GM12875 (cell line): ENCODE data around the gene MAGEA9B.
"Not testable (repeated sequence)": the region's sequence is repeated elsewhere in the genome, so short reads cannot be mapped to it uniquely, and the experiment has no call there.

Source experiments
- H3K4me3 ChIP-seq: one replicate; pipeline ENCODE4 v1.5.1; 2011; ENCODE audit warnings: low read depth, low read length, control low read depth
- TF ChIP-seq, protein P1 (sequence below): IDR thresholded peaks from 2 replicates; pipeline ENCODE4 v1.5.1; 2011; ENCODE audit warnings: low read depth, mild to moderate bottlenecking, control low read depth, inconsistent platforms, low read length, moderate library complexity, borderline replicate concordance; ENCODE audit not compliant: insufficient read depth

MAGEA9B gene

GRCh38 chrX:149550454-149550853 is 36.8 kb downstream of the MAGEA9B start:
- not testable (repeated sequence) for H3K4me3 ChIP-seq

DNA sequence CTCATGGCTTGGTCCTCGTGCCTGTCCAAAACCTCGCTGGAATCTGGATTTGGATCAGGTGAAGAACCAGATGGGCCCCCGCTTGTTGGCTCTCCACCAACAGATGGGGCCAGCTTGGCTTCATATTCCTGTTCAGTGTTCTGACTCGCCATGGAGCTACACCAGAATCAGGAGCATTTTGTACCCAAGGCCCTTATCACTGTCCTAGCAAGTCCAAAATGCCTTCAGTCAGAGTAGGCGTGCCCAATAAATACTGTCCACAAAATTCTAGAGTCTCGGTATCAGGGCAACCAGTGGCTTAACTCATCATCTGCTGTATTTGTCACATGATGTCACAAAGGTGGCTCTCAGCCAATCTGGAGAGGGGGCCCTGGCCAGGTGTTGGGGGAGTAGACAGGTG is 37.6 kb downstream of the MAGEA9B start, which contains the start of gene HSFX3:
Gene HSFX3 (minus strand): TSS at position 224 of the 400 bp plus-strand sequence. CDS start 72 bp downstream, at position 152.
- H3K4me3 ChIP-seq: not testable (repeated sequence)

DNA sequence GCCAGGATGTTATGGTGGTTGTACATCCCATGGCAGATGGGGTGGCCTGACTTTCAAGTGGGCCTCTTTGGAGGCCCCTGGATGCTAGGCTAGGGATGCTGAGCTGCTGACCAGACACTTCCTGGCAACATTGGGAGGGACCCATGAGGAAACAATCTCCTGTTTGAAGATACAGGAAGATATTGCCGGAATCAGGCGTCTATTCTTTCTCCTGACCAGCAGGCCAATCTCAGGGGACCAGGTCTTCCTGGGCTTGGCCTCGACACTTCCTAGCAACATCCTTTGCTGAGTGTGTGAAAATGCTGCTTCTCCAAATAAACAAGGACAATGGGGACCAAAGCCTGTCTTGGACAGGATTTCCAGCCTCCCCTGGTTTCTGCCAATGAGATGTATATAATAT is 39.5 kb downstream of the MAGEA9B start:
- not testable (repeated sequence) for H3K4me3 ChIP-seq

DNA sequence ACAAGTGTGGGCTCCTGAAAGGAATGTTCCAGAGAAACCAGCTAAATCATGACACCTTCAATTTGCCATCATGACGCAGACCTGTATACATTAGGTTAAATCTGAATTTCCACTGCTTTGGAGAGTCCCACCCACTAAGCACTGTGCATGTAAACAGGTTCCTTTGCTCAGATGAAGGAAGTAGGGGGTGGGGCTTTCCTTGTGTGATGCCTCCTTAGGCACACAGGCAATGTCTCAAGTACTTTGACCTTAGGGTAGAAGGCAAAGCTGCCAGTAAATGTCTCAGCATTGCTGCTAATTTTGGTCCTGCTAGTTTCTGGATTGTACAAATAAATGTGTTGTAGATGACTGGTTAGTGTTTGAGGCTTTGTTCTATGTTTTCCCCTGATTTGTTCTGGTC is 40.3 kb downstream of the MAGEA9B start:
- not testable (repeated sequence) for H3K4me3 ChIP-seq

DNA sequence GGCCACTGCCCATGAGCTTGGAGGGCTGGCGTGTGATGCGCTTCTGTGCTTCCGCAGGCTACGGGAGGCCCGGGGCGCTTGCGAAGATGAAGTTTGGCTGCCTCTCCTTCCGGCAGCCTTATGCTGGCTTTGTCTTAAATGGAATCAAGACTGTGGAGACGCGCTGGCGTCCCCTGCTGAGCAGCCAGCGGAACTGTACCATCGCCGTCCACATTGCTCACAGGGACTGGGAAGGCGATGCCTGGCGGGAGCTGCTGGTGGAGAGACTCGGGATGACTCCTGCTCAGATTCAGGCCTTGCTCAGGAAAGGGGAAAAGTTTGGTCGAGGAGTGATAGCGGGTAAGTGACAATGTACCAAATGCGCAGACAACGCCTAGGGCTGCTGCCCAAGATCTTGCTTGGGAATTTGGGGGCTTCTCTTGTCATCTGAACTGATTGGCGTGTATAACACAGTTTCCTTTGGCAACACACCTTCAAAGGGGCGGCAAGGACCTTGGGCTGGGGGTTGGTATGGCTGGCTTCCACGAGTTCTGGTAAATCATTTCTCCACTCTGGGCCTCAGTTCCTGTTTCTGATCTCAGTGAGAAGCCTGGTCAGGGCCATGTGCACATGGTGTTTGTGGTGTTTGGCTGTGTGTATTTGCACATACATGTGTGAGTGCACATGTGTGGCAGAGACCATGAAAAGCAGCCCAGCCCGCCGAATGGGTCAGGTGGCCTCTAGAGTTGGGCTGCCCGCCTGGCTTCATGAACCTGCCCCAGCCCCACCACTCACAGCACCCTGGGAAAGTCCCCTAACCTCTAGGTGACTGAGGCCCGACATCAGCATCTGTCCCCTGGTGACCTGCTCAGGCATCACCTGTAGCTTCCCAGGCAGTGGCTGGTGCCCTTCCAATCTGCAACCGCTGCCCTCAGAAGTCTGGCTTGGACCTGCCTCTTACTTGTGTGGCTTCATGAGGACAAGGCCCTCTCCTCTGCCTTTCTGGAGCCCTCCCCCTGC is 41.4 kb downstream of the MAGEA9B start:
- not testable (repeated sequence) for H3K4me3 ChIP-seq

GRCh38 chrX:149541521-149542047 is 45.7 kb downstream of the MAGEA9B start:
- TF ChIP-seq, protein P1, sequence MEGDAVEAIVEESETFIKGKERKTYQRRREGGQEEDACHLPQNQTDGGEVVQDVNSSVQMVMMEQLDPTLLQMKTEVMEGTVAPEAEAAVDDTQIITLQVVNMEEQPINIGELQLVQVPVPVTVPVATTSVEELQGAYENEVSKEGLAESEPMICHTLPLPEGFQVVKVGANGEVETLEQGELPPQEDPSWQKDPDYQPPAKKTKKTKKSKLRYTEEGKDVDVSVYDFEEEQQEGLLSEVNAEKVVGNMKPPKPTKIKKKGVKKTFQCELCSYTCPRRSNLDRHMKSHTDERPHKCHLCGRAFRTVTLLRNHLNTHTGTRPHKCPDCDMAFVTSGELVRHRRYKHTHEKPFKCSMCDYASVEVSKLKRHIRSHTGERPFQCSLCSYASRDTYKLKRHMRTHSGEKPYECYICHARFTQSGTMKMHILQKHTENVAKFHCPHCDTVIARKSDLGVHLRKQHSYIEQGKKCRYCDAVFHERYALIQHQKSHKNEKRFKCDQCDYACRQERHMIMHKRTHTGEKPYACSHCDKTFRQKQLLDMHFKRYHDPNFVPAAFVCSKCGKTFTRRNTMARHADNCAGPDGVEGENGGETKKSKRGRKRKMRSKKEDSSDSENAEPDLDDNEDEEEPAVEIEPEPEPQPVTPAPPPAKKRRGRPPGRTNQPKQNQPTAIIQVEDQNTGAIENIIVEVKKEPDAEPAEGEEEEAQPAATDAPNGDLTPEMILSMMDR: no peak
- peak overlapping the region; percentile 92 for H3K4me3 ChIP-seq

GRCh38 chrX:149540621-149541520 is 46.4 kb downstream of the MAGEA9B start, which contains the start of gene EOLA1:
Gene EOLA1, plus strand, starts transcription at chrX:149541012. Its CDS starts 4,619 bp downstream, at chrX:149545631.
- H3K4me3 ChIP-seq: peak within 1 kb of the TSS; percentile 92
- TF ChIP-seq, protein P1: no peak

DNA sequence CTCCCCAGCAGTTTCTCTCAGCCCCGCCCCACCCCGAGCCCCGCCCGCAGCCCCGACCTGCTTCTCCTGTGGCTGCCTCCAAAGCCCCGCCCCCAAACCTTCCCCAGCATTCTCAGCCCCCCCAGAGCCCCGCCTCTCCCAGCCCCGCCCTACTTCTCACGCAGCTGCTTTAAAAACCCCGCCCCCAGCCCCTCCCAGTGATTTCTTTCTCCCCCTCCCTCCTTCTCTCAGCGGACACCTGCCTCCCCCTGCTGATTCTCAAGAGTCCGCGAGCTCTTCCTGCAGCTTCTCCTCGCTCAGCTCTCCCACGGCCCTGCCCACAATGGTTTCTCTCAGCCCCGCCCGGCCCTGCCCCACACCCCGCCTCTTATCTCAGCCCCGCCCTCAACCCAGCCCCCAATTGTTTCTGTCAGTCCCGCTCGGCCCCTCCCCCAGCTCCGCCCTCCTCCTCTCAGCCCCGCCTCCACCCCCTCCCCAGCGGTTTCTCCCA is 47.1 kb downstream of the MAGEA9B start:
- TF ChIP-seq, protein P1: no peak
- peak overlapping the region; percentile 92 for H3K4me3 ChIP-seq

DNA sequence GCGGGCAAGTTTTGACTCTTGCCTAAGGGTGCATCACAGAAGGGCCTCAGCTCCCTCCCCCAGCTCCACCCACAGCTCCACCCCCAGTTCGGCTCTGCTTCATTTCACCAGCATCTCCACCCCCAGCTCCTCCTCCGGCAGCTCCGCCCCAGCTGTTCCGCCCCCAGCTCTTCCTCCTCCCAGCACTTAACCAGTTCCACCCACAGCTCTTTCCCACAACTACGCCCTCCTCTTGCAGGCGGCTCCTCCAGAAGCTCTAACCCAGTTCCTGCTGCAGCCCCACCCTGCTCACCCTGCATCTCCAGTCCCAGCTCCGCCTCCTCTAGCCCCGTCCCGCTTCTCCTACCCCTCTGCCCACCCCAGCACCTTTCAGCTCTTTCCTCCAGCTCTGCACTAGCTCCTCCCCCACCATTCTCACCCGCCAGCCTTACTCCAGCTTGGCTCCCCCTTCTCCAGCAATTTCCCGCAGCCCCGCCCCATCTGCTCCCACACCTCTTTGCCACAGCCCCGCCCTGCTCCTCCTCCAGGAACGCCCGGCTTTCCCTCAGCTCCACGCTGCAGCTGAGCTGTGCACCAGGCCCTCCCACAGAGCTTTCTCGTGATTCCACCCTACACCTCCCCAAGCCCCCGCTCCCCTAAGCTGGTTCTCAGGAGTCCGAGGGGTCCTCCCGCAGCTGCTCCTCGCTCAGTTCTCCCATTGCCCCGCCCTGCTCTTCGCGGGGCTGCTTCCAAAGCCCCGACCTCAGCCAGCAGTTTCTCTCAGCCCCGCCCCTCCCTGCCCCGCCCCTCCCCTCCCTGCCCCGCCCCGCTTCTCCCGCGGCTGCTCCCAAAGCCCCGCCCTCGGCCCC is 47.8 kb downstream of the MAGEA9B start:
- TF ChIP-seq, protein P1: no peak
- H3K4me3 ChIP-seq: peak overlapping the region; percentile 49

- H3K4me3 ChIP-seq: not testable (repeated sequence)
Measured at GRCh38 chrX:149537474-149537873, 49.8 kb downstream of the MAGEA9B start.

DNA sequence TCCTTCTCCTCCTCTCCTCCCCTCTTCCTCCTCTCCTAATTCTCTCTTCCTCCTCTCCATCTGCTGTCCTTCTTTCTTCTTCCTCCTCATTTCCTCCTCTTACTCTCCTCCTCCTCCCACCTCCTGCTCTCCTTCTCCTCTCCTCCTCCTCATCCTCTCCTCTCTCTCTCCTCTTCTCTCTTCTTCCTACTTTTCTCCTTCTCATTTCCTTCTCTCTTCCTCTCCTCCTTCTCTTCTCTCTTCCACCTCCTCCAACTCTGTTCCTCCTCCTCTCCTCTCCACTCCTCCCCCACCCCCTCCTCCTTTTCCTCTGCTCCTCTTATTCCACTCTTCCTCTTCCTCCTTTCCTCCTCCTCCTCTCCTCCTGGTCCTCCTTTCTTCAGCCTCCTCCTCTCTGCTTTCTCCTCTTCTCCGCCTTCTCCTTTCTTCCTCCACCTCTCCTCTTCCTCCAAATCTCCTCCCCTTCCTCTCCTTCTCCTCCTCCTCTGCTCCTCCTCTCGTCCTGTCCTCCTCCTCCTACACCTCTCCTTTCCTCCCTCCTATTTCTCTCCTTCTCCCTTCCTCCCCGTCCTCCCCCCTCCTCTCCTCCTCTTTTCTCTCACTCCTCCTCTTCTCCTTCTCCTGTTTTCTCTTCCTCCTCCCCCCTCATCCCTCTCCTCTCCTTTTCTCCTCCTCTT is 52.2 kb downstream of the MAGEA9B start:
- not testable (repeated sequence) for H3K4me3 ChIP-seq

DNA sequence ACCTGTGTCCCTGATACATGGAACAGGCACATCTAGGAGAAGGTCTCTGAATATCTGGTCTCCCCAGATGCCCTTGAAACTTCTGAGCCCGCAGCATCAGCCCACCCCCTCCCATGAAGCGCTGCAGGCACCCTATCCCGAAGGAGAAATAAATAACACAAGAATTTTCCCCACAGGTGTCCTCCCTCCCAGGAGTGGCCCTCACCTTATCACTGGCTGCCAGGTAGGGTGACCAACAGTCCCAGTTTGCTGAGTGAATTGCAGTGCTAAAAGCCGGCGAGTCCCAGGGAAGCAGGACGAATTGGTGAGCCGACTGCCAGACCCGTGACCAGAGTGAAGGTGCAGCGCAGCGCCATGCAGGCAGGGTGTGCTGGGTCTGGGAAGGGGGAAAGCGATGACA is 53.3 kb downstream of the MAGEA9B start:
- not testable (repeated sequence) for H3K4me3 ChIP-seq
